Measurements from ENCODE around the gene C2CD2L.
"Not testable (repeated sequence)": the region's sequence is repeated elsewhere in the genome, so short reads cannot be mapped to it uniquely, and the experiment has no call there.

Gene C2CD2L

DNA sequence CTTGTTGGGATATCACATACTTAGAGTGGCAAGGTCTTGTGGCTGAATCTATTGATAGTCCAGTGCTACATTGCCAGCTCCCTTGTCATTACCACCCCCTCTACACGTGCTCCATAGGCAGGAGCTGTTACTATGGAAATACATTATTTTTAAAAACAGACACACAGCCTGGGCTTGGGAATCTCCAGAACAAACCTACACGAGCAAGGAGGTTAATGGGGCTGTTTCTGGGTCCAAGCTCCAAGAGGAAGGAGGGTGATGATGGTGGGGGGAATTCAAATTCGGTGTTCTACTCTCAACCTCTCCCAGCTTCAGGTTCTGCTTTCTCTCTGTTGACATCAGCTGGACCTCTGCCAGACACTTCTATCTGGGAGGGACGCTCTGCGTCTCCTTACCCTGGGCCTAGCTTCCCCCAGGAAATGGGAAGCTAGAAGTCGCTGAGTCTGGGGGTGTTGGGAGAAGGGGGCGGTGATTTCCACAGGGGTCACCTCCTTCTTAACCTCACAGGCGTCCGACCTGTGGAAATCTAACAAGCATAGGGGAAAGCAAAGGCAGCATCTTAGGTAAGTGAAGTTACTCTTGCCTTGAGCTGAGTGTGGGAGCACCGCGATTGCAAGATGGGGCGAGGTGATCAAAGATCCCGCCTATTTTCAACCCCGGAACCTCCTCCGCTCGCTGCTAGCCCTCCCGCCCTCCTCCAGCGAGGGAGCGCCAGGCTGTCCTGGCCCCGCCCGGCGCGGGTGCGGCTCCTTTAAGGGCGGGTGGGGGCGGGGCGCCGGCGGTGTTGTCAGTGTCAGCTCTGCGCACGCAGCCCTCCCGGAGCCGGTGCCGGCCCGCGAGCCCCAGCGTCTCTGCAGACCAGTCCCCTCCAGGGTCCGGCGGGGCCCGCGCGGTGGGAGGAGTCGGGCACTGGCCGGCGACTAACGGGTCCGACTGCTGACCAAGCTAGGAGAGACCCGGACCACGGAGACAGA lies at the start of gene C2CD2L:
Gene C2CD2L (plus strand): TSS at position 781 of the 974 bp plus-strand sequence. CDS start 398 bp downstream, outside the sequence.
- DNase-seq = peak; percentile 58 to 77

GRCh38 chr11:119059128-119059527 lies 48.0 kb upstream of the C2CD2L start:
- DNase-seq = not testable (repeated sequence)

DNA sequence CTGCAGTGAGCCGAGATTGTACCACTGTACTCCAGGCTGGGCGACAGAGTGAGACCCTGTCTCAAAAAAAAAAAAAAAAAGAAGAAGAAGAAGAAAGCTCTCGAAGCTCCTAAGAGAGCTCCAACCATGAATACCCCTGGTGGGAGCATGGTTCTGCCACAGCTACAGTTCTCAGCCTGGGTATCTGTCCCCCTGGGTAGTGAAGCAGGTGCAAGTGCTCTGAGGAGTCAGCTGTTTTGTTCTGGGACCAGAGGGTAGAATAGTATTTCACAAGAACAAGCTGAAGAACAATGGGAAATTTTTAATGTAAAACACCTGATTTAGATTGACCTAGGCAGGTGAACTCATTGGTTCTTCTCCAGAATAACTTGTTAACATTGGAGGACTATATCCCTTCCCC lies 45.9 kb upstream of the C2CD2L start:
- DNase-seq = no peak

GRCh38 chr11:119062779-119063178 lies 44.4 kb upstream of the C2CD2L start:
- DNase-seq = no peak

DNA sequence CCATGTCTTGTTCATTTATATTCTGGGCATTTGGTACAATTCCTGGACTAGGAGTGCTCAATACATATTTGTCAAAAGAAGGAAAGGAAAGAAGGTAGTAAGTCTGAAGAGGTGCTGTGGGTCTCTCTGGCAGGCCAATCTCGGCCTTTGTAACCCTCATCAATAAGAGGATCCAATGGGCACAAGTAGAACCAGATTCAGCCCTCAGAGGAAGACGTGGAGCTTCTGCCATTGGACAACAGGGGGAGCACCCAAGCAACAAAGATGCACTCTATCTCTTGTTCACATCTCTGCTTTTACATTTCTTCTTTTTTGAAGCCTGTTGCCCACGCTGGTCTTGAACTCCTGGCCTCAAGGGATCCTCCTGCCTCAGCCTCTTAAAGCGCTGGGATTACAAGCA lies 41.8 kb upstream of the C2CD2L start:
- peak in 1 of 2 donors; percentile 22 for DNase-seq

GRCh38 chr11:119067371-119068222 lies 39.5 kb upstream of the C2CD2L start, which contains the start of gene VPS11:
VPS11 (plus strand) TSS chr11:119067818; CDS start chr11:119067824, 6 bp downstream.
- DNase-seq = peak; percentile 87 to 98

- DNase-seq = no peak
These were observed 29.3 kb upstream of the C2CD2L start for GRCh38 chr11:119077839-119078238.

- no peak for DNase-seq
These were observed 28.3 kb upstream of the C2CD2L start for GRCh38 chr11:119078675-119079420.

DNA sequence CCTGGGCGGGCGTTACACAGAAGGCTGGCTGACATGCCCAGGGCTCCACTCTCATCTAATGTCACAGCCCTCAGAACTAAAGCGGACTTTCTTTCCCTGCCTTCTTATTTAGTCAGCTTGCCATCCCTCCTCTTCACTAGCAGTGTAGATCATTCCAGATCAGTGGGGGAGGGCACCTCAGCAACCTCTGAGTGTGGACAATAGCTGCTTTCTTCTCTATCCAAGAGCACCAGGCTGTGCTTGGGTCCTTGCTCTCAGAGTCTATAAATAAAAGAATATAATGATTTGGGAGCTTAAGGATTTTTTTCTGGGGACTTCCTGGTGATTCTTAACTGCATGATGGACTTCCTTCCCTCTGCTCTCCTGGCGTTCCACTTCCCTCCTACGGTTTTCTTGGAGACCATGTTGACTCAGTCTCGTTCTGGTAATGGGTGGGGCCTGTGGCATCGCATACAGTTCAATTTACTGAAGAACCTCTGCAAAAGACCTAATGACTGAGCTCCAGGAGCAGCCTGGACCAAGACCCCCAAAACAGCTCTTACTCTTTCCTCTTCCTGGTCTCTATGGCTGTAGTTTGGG lies 25.4 kb upstream of the C2CD2L start:
- no peak for DNase-seq

DNA sequence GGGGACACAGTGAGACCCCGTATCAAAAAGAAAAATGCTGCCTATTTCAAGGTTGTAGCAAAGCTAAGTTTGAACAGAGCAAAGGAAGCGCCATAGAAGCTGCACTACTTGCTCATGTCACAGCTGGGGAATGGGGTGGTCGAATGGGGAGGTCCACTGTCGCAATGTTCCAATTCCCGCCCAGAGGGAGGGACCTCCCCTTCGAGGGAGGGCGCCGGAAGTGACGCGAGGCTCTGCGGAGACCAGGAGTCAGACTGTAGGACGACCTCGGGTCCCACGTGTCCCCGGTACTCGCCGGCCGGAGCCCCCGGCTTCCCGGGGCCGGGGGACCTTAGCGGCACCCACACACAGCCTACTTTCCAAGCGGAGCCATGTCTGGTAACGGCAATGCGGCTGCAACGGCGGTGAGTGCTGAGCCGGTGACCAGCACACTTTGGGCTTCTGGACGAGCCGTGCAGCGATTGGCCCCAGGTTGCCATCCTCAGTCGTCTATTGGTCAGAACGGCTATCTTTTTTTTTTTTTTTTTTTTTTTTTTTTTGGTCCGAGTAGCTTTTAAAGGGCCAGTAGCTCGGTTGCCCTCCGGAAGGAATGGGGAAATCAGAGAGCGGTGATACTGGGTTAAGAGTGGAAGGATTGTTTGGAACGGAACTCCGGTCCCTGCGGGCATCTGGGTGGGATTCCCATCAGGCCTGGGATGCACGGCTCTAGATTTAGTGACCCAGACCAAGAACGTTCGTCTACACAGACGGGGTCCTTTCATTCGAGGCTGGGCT lies 22.3 kb upstream of the C2CD2L start, which contains the start of gene HMBS:
Gene HMBS (plus strand): TSS at position 219 of the 774 bp plus-strand sequence. CDS start 153 bp downstream, at position 372.
- peak; percentile 88 to 94 for DNase-seq

DNA sequence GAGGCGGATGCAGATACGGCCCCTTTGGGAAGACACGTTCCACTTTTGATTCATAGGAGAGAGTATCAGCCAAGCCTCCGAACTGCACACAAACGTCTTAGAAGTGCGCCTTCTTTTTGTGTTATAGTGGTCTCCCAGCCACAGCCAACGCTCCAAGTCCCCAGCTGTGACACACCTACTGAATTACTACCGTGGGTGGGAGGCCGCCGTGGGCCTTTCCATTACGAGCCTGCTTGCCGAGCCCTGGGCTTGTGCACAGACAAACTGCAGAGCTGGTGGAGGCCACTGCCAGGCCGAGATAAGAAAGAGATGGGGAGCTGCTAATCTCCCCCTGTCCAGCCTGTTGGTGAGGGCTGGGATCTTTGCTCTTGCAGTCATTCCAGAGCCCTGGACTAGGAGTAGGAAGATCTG lies 21.7 kb upstream of the C2CD2L start:
- no peak for DNase-seq

- no peak for DNase-seq
These were observed 20.0 kb upstream of the C2CD2L start for GRCh38 chr11:119087123-119087522.

- no peak for DNase-seq
These were observed 19.4 kb upstream of the C2CD2L start for GRCh38 chr11:119087747-119088241.

DNA sequence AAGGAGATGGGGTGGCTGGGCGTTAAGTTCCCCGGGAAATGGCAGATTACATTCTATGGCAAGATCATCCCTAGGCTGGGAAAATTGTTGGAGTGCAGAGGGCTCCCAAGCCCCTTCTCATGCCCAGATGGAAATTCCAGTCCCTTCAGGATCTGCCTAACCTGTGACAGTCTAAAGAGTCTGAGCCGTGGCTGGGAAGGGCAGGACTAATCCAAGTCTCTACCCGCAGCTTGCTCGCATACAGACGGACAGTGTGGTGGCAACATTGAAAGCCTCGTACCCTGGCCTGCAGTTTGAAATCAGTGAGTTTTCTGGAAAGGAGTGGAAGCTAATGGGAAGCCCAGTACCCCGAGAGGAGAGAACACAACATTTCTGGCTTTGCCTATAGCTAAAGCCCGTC lies 18.7 kb upstream of the C2CD2L start:
- no peak for DNase-seq

DNA sequence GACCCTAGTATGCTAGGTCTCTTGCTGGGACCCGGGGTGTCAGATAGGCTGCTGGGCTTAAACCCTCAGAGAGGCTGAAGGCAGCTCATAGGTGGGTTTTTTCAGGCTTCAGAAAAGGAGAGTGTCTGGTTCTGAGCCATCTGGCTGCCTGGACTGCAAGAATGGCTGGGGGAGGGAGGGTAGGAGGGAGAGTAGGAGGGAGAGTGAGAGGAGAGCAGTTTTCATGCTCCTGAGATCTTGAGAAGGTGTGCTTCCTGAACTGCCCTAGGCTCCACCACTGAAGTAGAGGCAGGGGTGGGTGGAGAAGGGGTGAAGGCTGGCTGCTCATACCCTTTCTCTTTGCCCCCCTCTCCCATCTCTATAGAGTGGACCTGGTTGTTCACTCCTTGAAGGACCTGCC lies 17.8 kb upstream of the C2CD2L start:
- DNase-seq = no peak

GRCh38 chr11:119091178-119091577 lies 16.0 kb upstream of the C2CD2L start:
- no peak for DNase-seq

- no peak for DNase-seq
These were observed 14.9 kb upstream of the C2CD2L start for GRCh38 chr11:119091966-119092879.

- no peak for DNase-seq
These were observed 14.0 kb upstream of the C2CD2L start for GRCh38 chr11:119092880-119093842.

Data from bone marrow (tissue), 2 donors.